ENCODE data around the gene COL7A1. TPM values are rescaled to one million over a fixed set of nuclear protein-coding genes. Genes with fewer than 3 reads are reported as not detected.
A peak's percentile ranks its signal among the peaks of the same experiment; 100 is the strongest.

COL7A1 gene
- total and polyA plus RNA-seq, 2 of the 13 experiments (the other 11 are each of a cell fraction or from before 2014, with no cell fraction given): 2.7 to 11.7 TPM

DNA sequence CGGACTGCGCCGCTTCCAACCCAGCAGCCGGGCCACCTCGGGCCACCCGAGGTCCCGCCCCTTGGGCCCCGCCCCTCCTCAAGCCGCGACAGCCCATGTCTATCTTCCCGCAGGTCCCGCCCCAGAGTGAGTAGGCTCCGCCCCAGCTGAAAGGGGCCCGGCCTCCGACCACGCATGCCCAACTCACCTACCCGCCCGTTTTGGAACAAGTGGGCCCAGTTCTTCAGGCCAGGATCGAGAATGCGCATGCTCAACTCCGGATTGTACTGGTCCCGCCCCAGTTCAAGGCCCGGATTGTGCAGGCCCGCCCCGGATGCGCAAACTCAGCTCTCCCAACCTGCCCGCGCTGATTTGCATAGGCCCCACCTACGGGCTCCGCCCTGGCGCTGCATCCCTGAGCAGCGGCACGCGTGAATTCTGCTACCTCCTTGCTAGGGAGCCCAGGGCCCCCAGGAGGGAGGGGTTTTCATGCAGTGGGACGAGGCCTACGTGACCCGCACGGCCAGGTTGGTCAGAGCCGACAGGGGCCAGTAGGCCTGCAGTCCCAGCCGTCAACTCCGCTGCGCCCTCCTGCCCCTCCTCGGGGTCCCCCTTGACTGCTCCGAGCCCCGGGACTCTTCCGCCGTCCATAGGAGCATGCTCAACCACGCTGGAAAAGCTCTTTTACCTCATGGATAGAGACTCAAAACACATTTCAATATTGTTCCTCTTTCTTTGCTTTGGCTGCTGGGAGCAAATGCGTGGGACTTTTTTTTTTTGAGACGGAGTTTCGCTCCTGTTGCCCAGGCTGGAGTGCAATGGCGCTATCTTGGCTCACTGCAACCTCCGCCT lies 38.1 kb downstream of the COL7A1 start, which contains the start of gene PFKFB4 (continued):
- TF ChIP-seq FOXA1 (IDR thresholded peaks at IDR 0.05) (no peak), FOXA1 (CRISPR knock-in tag; IDR thresholded peaks at IDR 0.05) (0 out of 2 replicates have a peak, but pooled peaks have one; percentile 2), SALL1 (CRISPR knock-in tag; IDR thresholded peaks at IDR 0.05) (peak; percentile 85), MATR3 (CRISPR knock-in tag; IDR thresholded peaks at IDR 0.05) (no peak), LCORL (IDR thresholded peaks at IDR 0.05) (no peak), LCORL (CRISPR knock-in tag; IDR thresholded peaks at IDR 0.05) (peak; percentile 90), RARG (CRISPR knock-in tag; IDR thresholded peaks at IDR 0.05; ENCODE audit: low read depth) (no peak), BRCA1 (CRISPR knock-in tag; IDR thresholded peaks at IDR 0.05) (no peak), ZNF230 (CRISPR knock-in tag; IDR thresholded peaks at IDR 0.05) (peak; percentile 66; the same call in 1 of the 2 replicates), HDAC1 (CRISPR knock-in tag; IDR thresholded peaks at IDR 0.05) (peak; percentile 82), EED (CRISPR knock-in tag; IDR thresholded peaks at IDR 0.05) (no peak), ZNF557 (CRISPR knock-in tag; IDR thresholded peaks at IDR 0.05) (no peak; the same call in 1 of the 2 replicates), ZNF256 (CRISPR knock-in tag; conservative IDR thresholded peaks at IDR 0.05) (no peak), JARID2 (CRISPR knock-in tag; IDR thresholded peaks at IDR 0.05; ENCODE audit: insufficient replicate concordance) (no peak), ZNF720 (CRISPR knock-in tag; IDR thresholded peaks at IDR 0.05) (no peak), ZNF564 (CRISPR knock-in tag; IDR thresholded peaks at IDR 0.05) (peak; percentile 64; the same call in 1 of the 2 replicates), TOE1 (CRISPR knock-in tag; IDR thresholded peaks at IDR 0.05) (0 out of 2 replicates have a peak, but pooled peaks have one; percentile 54), SUZ12 (IDR thresholded peaks at IDR 0.05; ENCODE audit: low read depth, low read length) (no peak), POLR2AphosphoS2 (IDR thresholded peaks at IDR 0.05; ENCODE audit: low read depth, low read length) (no peak), KLF11 (CRISPR knock-in tag; IDR thresholded peaks at IDR 0.05) (peak; percentile 62; the same call in 1 of the 2 replicates), IKZF1 (IDR thresholded peaks at IDR 0.05) (no peak), TCF12 (IDR thresholded peaks at IDR 0.05) (no peak), TCF12 (CRISPR knock-in tag; IDR thresholded peaks at IDR 0.05) (no peak), KDM2A (CRISPR knock-in tag; IDR thresholded peaks at IDR 0.05; ENCODE audit: borderline replicate concordance, low read depth) (peak; percentile 24; the same call in 1 of the 2 replicates), ZNF841 (CRISPR knock-in tag; IDR thresholded peaks at IDR 0.05; ENCODE audit: borderline replicate concordance) (no peak), ZNF337 (CRISPR knock-in tag; IDR thresholded peaks at IDR 0.05; ENCODE audit: borderline replicate concordance, low read depth) (no peak), YEATS2 (CRISPR knock-in tag; IDR thresholded peaks at IDR 0.05; ENCODE audit: borderline replicate concordance) (peak; percentile 69; the same call in 1 of the 2 replicates), RFX5 (IDR thresholded peaks at IDR 0.05; ENCODE audit: low read depth, low read length) (no peak), CC2D1A (CRISPR knock-in tag; IDR thresholded peaks at IDR 0.05) (no peak)
- TF ChIP-seq, protein P1, sequence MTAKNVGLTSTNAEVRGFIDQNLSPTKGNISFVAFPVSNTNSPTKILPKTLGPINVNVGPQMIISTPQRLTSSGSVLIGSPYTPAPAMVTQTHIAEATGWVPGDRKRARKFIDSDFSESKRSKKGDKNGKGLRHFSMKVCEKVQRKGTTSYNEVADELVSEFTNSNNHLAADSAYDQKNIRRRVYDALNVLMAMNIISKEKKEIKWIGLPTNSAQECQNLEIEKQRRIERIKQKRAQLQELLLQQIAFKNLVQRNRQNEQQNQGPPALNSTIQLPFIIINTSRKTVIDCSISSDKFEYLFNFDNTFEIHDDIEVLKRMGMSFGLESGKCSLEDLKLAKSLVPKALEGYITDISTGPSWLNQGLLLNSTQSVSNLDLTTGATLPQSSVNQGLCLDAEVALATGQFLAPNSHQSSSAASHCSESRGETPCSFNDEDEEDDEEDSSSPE (CRISPR knock-in tag; IDR thresholded peaks at IDR 0.05): peak; percentile 84
- TF ChIP-seq, protein P2, sequence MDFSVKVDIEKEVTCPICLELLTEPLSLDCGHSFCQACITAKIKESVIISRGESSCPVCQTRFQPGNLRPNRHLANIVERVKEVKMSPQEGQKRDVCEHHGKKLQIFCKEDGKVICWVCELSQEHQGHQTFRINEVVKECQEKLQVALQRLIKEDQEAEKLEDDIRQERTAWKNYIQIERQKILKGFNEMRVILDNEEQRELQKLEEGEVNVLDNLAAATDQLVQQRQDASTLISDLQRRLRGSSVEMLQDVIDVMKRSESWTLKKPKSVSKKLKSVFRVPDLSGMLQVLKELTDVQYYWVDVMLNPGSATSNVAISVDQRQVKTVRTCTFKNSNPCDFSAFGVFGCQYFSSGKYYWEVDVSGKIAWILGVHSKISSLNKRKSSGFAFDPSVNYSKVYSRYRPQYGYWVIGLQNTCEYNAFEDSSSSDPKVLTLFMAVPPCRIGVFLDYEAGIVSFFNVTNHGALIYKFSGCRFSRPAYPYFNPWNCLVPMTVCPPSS (IDR thresholded peaks at IDR 0.05): no peak
- TF ChIP-seq, protein P3, sequence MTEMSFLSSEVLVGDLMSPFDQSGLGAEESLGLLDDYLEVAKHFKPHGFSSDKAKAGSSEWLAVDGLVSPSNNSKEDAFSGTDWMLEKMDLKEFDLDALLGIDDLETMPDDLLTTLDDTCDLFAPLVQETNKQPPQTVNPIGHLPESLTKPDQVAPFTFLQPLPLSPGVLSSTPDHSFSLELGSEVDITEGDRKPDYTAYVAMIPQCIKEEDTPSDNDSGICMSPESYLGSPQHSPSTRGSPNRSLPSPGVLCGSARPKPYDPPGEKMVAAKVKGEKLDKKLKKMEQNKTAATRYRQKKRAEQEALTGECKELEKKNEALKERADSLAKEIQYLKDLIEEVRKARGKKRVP (CRISPR knock-in tag; IDR thresholded peaks at IDR 0.05): no peak

All from HepG2 (cell line).